GM12873 (cell line): ENCODE measurements around the gene CKAP4.

ENCODE experiments used
- CTCF ChIP-seq: IDR thresholded peaks from 2 replicates; pipeline ENCODE4 v1.5.1; 2012; ENCODE audit warnings: low read depth, mild to moderate bottlenecking, moderate library complexity, low read length, control low read depth; ENCODE audit not compliant: insufficient read depth; ENCODE audit errors: missing control alignments

The CKAP4 gene

GRCh38 chr12:106226884-106227640, 20.8 kb downstream of the CKAP4 start:
- peak; percentile 66 for TF ChIP-seq CTCF

GRCh38 chr12:106224355-106224706, 23.5 kb downstream of the CKAP4 start:
- no peak for TF ChIP-seq CTCF

GRCh38 chr12:106223485-106224354, 24.1 kb downstream of the CKAP4 start:
- TF ChIP-seq CTCF: peak; percentile 99

- TF ChIP-seq CTCF: no peak
Measured at GRCh38 chr12:106220536-106220935, 27.3 kb downstream of the CKAP4 start.

- TF ChIP-seq CTCF: no peak
Measured at GRCh38 chr12:106219043-106219442, 28.8 kb downstream of the CKAP4 start.

- no peak for TF ChIP-seq CTCF
Measured at GRCh38 chr12:106217706-106218105, 30.1 kb downstream of the CKAP4 start.

- no peak for TF ChIP-seq CTCF
Measured at GRCh38 chr12:106214571-106214970, 33.2 kb downstream of the CKAP4 start.
